Stimulated activated CD4-positive, alpha-beta T cell treated with anti-CD3 and anti-CD28 coated beads, TNF-alpha, amount 100 ng/mL, for 4 hours (primary cell): Measurements from ENCODE around the gene FUT4.
"Not testable (repeated sequence)": the region's sequence is repeated elsewhere in the genome, so short reads cannot be mapped to it uniquely, and the experiment has no call there.

Source experiments
- DNase-seq, 3 experiments: peaks; one replicate each; pipeline ENCODE4 v3.0.0-alpha.2; 2020; ENCODE audit warnings: low read depth in 3 of 3

Gene FUT4

GRCh38 chr11:94533696-94534630 is 9.8 kb upstream of the FUT4 start:
- DNase-seq = no peak

GRCh38 chr11:94536386-94536785 is 7.3 kb upstream of the FUT4 start:
- no peak for DNase-seq

GRCh38 chr11:94537031-94537600 is 6.6 kb upstream of the FUT4 start:
- DNase-seq = no peak

GRCh38 chr11:94539420-94539819 is 4.3 kb upstream of the FUT4 start:
- DNase-seq = no peak

GRCh38 chr11:94544646-94545263 is 1.0 kb downstream of the FUT4 start:
- DNase-seq = no peak

GRCh38 chr11:94545264-94546161 is 1.8 kb downstream of the FUT4 start:
- DNase-seq = no peak

- no peak for DNase-seq
Observed at GRCh38 chr11:94546162-94546470, 2.4 kb downstream of the FUT4 start.

GRCh38 chr11:94546886-94547285 is 3.2 kb downstream of the FUT4 start:
- no peak for DNase-seq

GRCh38 chr11:94549146-94549545 is 5.4 kb downstream of the FUT4 start:
- no peak for DNase-seq

- no peak for DNase-seq
Observed at GRCh38 chr11:94550513-94550912, 6.8 kb downstream of the FUT4 start.

- DNase-seq = no peak
Observed at GRCh38 chr11:94553938-94554337, 10.2 kb downstream of the FUT4 start.

GRCh38 chr11:94555752-94556329 is 12.1 kb downstream of the FUT4 start:
- DNase-seq = not testable (repeated sequence)

- DNase-seq = no peak
Observed at GRCh38 chr11:94557421-94557820, 13.7 kb downstream of the FUT4 start.

- no peak for DNase-seq
Observed at GRCh38 chr11:94557992-94558391, 14.3 kb downstream of the FUT4 start.

GRCh38 chr11:94558468-94558867 is 14.7 kb downstream of the FUT4 start:
- no peak for DNase-seq

- no peak for DNase-seq
Observed at GRCh38 chr11:94558932-94559331, 15.2 kb downstream of the FUT4 start.

GRCh38 chr11:94559361-94559760 is 15.6 kb downstream of the FUT4 start:
- DNase-seq = no peak

- DNase-seq = no peak
Observed at GRCh38 chr11:94560834-94561233, 17.1 kb downstream of the FUT4 start.

- no peak for DNase-seq
Observed at GRCh38 chr11:94563176-94563847, 19.6 kb downstream of the FUT4 start.

GRCh38 chr11:94563848-94564467 is 20.2 kb downstream of the FUT4 start:
- no peak for DNase-seq
